Uterus (tissue), 2 donors: ENCODE measurements around the gene HSD3B7.

Experiments used
- CTCF ChIP-seq, 4 experiments: fragments of 200-600 bp in 2 of 4; fragments of 450-650 bp in 2 of 4; sonication (generic) in 2 of 4; IDR thresholded peaks; one replicate each; pipeline ENCODE4 v1.5.1; 2016 to 2019; ENCODE audit warnings: antibody characterized with exemption in 4 of 4, mild to moderate bottlenecking in 2 of 4, moderate library complexity in 1 of 4
- POLR2A ChIP-seq, 2 donors: fragments of 450-650 bp; IDR thresholded peaks; one replicate each; pipeline ENCODE4 v1.6.1; 2016; ENCODE audit warnings: antibody characterized with exemption in 2 of 2, mild to moderate bottlenecking in 1 of 2, moderate library complexity in 1 of 2

GRCh38 chr16:30961384-30961783 is 23.6 kb upstream of the HSD3B7 start:
- no peak for TF ChIP-seq CTCF (IDR thresholded peaks at IDR 0.05)
- TF ChIP-seq POLR2A (IDR thresholded peaks at IDR 0.05): no peak
